A549 (cell line): ENCODE results near the gene MEST. TPM values are rescaled to one million over a fixed set of nuclear protein-coding genes. Genes with fewer than 3 reads are reported as not detected.
"Not testable (repeated sequence)": the region's sequence is repeated elsewhere in the genome, so short reads cannot be mapped to it uniquely, and the experiment has no call there.

ENCODE experiments used
- ATAC-seq, 2 experiments: fragments of 200-7000 bp in 1 of 2; fragments of >200 bp in 1 of 2; cut with Nextera tagmentation in 1 of 2; cut with Tn5 transposase in 1 of 2; 3 replicates each; pipeline versions ENCODE4 v1.8.0 to v1.9.1; 2018 to 2020; ENCODE audit warnings: mild to moderate bottlenecking in 1 of 2, moderate library complexity in 1 of 2
- CTCF ChIA-PET: fragments of 300-600 bp; sonication (Branson Sonifier 250); formaldehyde crosslinking; extraction: SDS; loops from one replicate; lab custom pipeline; 2021; ENCODE audit warnings: antibody characterized with exemption, inconsistent platforms; lab: Yijun Ruan, JAX
- POLR2A ChIA-PET: fragments of 350-600 bp; formaldehyde crosslinking; extraction: SDS; loops from one replicate; lab custom pipeline; 2021; ENCODE audit warnings: antibody characterized with exemption, inconsistent platforms; lab: Yijun Ruan, JAX
- DNase-seq, 2 experiments: peaks; one replicate each; pipeline versions ENCODE4 v3.0.0 to v3.0.0-alpha.2; 2011 to 2016; ENCODE audit warnings: low read depth in 1 of 2, low spot score in 1 of 2
- FAIRE-seq: peaks from 2 replicates; lab custom pipeline; 2011; peaks lifted over from hg19 to GRCh38; lab: Jason Lieb, UNC
- H3K27ac ChIP-seq, 2 experiments: fragments of >200 bp; sonication (Bioruptor Twin); formaldehyde crosslinking; 3 replicates each; pipeline ENCODE4 v1.5.1; 2016 to 2017
- H3K4me1 ChIP-seq: fragments of >200 bp; sonication (Bioruptor Twin); formaldehyde crosslinking; 3 replicates; pipeline ENCODE4 v1.6.1; 2016
- H3K4me2 ChIP-seq: fragments of >200 bp; sonication (Bioruptor Twin); formaldehyde crosslinking; 3 replicates; pipeline ENCODE4 v1.6.1; 2016
- H3K4me3 ChIP-seq: fragments of >200 bp; sonication (Bioruptor Twin); formaldehyde crosslinking; 3 replicates; pipeline ENCODE4 v1.5.1; 2016
- H3K9me3 ChIP-seq: fragments of >200 bp; sonication (Bioruptor Twin); formaldehyde crosslinking; 3 replicates; pipeline ENCODE4 v1.6.1; 2016
- CBX2 ChIP-seq: fragments of 200-600 bp; sonication (generic); IDR thresholded peaks from 2 replicates; pipeline ENCODE4 v1.6.1; 2016; ENCODE audit warnings: low read depth, mild to moderate bottlenecking, borderline replicate concordance
- CBX8 ChIP-seq: fragments of 200-600 bp; sonication (generic); IDR thresholded peaks from 2 replicates; pipeline ENCODE4 v1.6.1; 2016
- EHMT2 ChIP-seq: fragments of 200-600 bp; sonication (generic); IDR thresholded peaks from 2 replicates; pipeline ENCODE4 v1.6.1; 2016; ENCODE audit warnings: antibody characterized with exemption, low read depth, mild to moderate bottlenecking, moderate library complexity
- FOXS1 ChIP-seq: fragments of 250-450 bp; sonication (Bioruptor Pico); IDR thresholded peaks from 2 replicates; pipeline ENCODE4 v1.5.0; 2020; ENCODE audit warnings: mild to moderate bottlenecking, moderate library complexity
- HDAC2 ChIP-seq: fragments of 200-600 bp; sonication (generic); IDR thresholded peaks from 2 replicates; pipeline ENCODE4 v1.6.1; 2016
- HOXA7 ChIP-seq: fragments of 250-450 bp; sonication (Bioruptor Pico); IDR thresholded peaks from 2 replicates; pipeline ENCODE4 v1.5.0; 2020; ENCODE audit warnings: mild to moderate bottlenecking, moderate library complexity
- HOXB5 ChIP-seq: fragments of 250-450 bp; sonication (Bioruptor Pico); IDR thresholded peaks from 2 replicates; pipeline ENCODE4 v1.5.0; 2020; ENCODE audit warnings: mild to moderate bottlenecking, moderate library complexity
- JUNB ChIP-seq: fragments of >200 bp; sonication (Bioruptor Twin); formaldehyde crosslinking; IDR thresholded peaks from 2 replicates; pipeline ENCODE4 v1.6.1; 2016
- MAFK ChIP-seq: fragments of 450-650 bp; IDR thresholded peaks from 2 replicates; pipeline ENCODE4 v1.6.1; 2014; ENCODE audit not compliant: partially characterized antibody
- NPAS2 ChIP-seq: fragments of 250-450 bp; sonication (Bioruptor Pico); IDR thresholded peaks from 2 replicates; pipeline ENCODE4 v1.8.0; 2022; ENCODE audit warnings: mild to moderate bottlenecking, moderate library complexity, borderline replicate concordance
- POLR2AphosphoS2 ChIP-seq: conservative IDR thresholded peaks from 2 replicates; pipeline ENCODE4 v1.6.1; 2012; ENCODE audit warnings: low read length, improper control_type of control experiment, inconsistent platforms
- RCOR1 ChIP-seq: fragments of 150-350 bp; IDR thresholded peaks from 2 replicates; pipeline ENCODE4 v1.6.1; 2014; ENCODE audit warnings: antibody characterized with exemption, low read length, low read depth
- RFX5 ChIP-seq: fragments of 450-650 bp; IDR thresholded peaks from 2 replicates; pipeline ENCODE4 v1.7.1; 2014; ENCODE audit warnings: antibody characterized with exemption, mild to moderate bottlenecking, moderate library complexity
- SREBF2 ChIP-seq: fragments of 450-650 bp; IDR thresholded peaks from 2 replicates; pipeline ENCODE4 v1.6.1; 2014; ENCODE audit warnings: mild to moderate bottlenecking, moderate library complexity
- TFCP2L1 ChIP-seq: fragments of 250-450 bp; sonication (Bioruptor Pico); IDR thresholded peaks from 2 replicates; pipeline ENCODE4 v1.5.0; 2021; ENCODE audit warnings: mild to moderate bottlenecking
- ZNF302 ChIP-seq: fragments of 250-450 bp; sonication (Bioruptor Pico); IDR thresholded peaks from 2 replicates; pipeline ENCODE4 v1.9.0; 2021; ENCODE audit warnings: inconsistent platforms, mild to moderate bottlenecking, moderate library complexity
- ZSCAN20 ChIP-seq: fragments of 250-450 bp; sonication (Bioruptor Pico); IDR thresholded peaks from 2 replicates; pipeline ENCODE4 v1.8.0; 2022; ENCODE audit warnings: mild to moderate bottlenecking, moderate library complexity
- WGBS: methylation state at CpG from one replicate; pipeline ENCODE4 v1.1.6; 2017; ENCODE audit errors: missing lambda C conversion rate; 5-methylcytosine and 5-hydroxymethylcytosine counted together
- polyA plus RNA-seq, 4 experiments: library from polyadenylated mRNA; depleted of rRNA in 3 of 4; stranded (reverse); fragments of >200 nt; fragmentation: RNase III in 1 of 4; extraction: RNeasy Plus Mini Kit Qiagen cat#74134 plus additional on column Dnase treatment in 1 of 4; gene quantifications; 2 replicates in 3 of 4; 3 replicates in 1 of 4; pipeline ENCODE4 v1.2.3, GENCODE V29; 2011 to 2017
- TF ChIP-seq, protein P1 (sequence below): fragments of >200 bp; sonication (Bioruptor Twin); formaldehyde crosslinking; IDR thresholded peaks from 3 replicates; pipeline ENCODE4 v1.5.1; 2016
- TF ChIP-seq, protein P2 (sequence below): fragments of >200 bp; sonication (Bioruptor Twin); formaldehyde crosslinking; IDR thresholded peaks from 3 replicates; pipeline ENCODE4 v1.6.1; 2016
- TF ChIP-seq, protein P3 (sequence below): fragments of 450-650 bp; IDR thresholded peaks from 2 replicates; pipeline ENCODE4 v1.6.1; 2014; ENCODE audit warnings: antibody characterized with exemption

The MEST gene
- polyA plus RNA-seq, 2 of the 4 experiments (the other 2 are of a cell fraction): 31.2 to 85.1 TPM

DNA sequence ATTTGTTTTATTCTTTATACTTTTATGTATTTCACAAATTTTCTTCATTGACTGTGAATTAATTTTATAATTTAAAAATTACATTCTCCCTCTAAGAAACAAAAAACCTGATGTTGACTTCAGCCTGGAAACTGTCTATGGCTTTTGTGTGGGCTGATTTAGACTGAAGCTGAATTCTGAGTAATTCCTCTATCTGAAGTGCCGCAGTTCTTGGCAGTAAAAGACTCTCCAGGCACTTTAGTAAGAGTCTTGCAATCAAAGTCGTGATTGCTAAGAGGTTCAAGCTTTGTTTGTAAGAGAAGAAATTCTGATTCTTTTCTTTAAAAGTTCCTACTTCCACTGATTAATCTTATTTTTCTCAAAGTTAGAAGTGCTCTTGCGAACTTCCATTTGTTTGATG lies 47.7 kb upstream of the MEST start:
- H3K4me1 ChIP-seq: peaks cover 6% of the 10 kb centered on the region; the same call in 1 of the 3 replicates
- DNase-seq (no peak), FAIRE-seq (no peak)
- CTCF ChIA-PET: no interaction called here
- no peak overlapping the region for H3K27ac ChIP-seq
- no peak overlapping the region for H3K4me2 ChIP-seq
- H3K4me3 ChIP-seq: no peak overlapping the region
- TF ChIP-seq HOXB5 (no peak), FOXS1 (CRISPR knock-in tag) (no peak)
- TF ChIP-seq, all 56 proteins: peak for 0
- POLR2A ChIA-PET: no interaction called here
- no peak for ATAC-seq
- 64% methylated on average over 3 of the region's 3 CpGs for WGBS
- H3K9me3 ChIP-seq: peaks cover 14% of the 10 kb centered on the region; the same call in 2 of the 3 replicates

DNA sequence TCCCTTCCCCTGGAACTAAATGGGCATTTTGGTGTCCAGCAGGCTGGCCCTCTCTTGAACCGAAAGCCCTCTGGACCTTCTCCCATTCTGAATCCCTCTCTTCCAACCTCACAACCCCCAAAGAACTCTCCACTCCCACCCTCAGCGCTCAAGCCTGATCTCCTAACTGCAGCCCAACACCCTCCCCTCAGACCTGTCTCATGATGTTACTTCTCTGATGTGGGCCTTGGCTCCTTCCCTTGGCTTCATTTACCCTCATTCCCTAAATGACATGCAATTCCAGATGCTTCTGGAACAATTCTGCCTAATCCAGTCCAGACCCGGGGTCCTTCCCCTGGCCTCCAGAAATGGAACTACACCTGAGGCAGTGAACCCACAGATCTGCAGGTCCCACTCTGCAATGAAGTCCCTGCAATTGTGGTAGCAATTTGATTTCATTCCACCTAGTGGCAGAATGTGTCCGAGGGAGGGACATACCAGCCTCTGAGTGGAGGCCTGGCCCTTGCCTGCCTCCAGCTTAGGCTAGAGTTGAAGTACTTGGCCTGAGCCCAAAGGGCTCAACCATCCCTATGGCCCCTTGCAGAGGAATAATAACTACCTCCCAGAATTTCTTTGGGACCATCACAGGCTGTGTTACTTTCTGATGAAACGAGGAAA lies 47.0 kb upstream of the MEST start:
- ChIA-PET CTCF (no interaction called here), POLR2A (no interaction called here)
- H3K4me3 ChIP-seq: no peak overlapping the region
- no peak overlapping the region for H3K4me2 ChIP-seq
- H3K4me1 ChIP-seq: peaks cover 6% of the 10 kb centered on the region; the same call in 1 of the 3 replicates
- ATAC-seq: no peak
- 78% methylated on average over 5 of the region's 5 CpGs for WGBS
- no peak for FAIRE-seq
- H3K27ac ChIP-seq: no peak overlapping the region
- DNase-seq: peak in 1 of 2 experiments; percentile 14
- peaks cover 14% of the 10 kb centered on the region; the same call in 2 of the 3 replicates for H3K9me3 ChIP-seq
- TF ChIP-seq HOXA7 (CRISPR knock-in tag) (no peak), TFCP2L1 (CRISPR knock-in tag) (no peak), RCOR1 (no peak), ZSCAN20 (CRISPR knock-in tag) (no peak), NPAS2 (no peak)
- TF ChIP-seq, protein P1, sequence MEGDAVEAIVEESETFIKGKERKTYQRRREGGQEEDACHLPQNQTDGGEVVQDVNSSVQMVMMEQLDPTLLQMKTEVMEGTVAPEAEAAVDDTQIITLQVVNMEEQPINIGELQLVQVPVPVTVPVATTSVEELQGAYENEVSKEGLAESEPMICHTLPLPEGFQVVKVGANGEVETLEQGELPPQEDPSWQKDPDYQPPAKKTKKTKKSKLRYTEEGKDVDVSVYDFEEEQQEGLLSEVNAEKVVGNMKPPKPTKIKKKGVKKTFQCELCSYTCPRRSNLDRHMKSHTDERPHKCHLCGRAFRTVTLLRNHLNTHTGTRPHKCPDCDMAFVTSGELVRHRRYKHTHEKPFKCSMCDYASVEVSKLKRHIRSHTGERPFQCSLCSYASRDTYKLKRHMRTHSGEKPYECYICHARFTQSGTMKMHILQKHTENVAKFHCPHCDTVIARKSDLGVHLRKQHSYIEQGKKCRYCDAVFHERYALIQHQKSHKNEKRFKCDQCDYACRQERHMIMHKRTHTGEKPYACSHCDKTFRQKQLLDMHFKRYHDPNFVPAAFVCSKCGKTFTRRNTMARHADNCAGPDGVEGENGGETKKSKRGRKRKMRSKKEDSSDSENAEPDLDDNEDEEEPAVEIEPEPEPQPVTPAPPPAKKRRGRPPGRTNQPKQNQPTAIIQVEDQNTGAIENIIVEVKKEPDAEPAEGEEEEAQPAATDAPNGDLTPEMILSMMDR: no peak
- TF ChIP-seq, all 56 proteins: peak for 0

DNA sequence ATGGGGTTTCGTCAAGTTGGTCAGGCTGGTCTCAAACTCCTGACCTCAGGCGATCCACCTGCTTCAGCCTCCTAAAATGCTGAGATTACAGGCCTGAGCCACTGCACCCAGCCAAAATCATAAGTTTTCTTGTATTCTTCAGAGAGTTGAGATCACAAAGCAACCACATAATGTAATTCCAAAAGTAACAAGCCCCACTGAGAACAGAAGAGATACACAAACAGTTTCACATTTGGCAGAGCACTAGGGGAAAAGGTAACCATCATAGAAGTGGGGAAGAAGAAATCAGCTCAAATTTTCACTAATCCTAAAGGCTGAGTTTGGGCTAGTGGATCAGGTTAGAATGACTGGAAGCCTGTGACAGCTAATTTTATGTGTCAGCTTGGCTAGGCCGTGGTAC lies 45.6 kb upstream of the MEST start:
- peaks cover 6% of the 10 kb centered on the region; the same call in 1 of the 3 replicates for H3K4me1 ChIP-seq
- ATAC-seq (no peak), FAIRE-seq (no peak), DNase-seq (no peak)
- ChIA-PET CTCF (interaction anchor here (0.7 kb wide), 1 partner anchor 128 kb away, joined by 4 read pairs; no protein-coding TSS in a partner anchor), POLR2A (no interaction called here)
- H3K9me3 ChIP-seq: peaks cover 14% of the 10 kb centered on the region; the same call in 2 of the 3 replicates
- TF ChIP-seq, protein P2, sequence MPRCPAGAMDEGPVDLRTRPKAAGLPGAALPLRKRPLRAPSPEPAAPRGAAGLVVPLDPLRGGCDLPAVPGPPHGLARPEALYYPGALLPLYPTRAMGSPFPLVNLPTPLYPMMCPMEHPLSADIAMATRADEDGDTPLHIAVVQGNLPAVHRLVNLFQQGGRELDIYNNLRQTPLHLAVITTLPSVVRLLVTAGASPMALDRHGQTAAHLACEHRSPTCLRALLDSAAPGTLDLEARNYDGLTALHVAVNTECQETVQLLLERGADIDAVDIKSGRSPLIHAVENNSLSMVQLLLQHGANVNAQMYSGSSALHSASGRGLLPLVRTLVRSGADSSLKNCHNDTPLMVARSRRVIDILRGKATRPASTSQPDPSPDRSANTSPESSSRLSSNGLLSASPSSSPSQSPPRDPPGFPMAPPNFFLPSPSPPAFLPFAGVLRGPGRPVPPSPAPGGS: no peak
- TF ChIP-seq POLR2AphosphoS2 (no peak), CBX8 (no peak), TFCP2L1 (CRISPR knock-in tag) (no peak), ZNF302 (CRISPR knock-in tag) (no peak), RFX5 (no peak), HDAC2 (no peak), EHMT2 (no peak), MAFK (no peak), JUNB (no peak), CBX2 (no peak), SREBF2 (no peak), NPAS2 (no peak), FOXS1 (CRISPR knock-in tag) (no peak)
- TF ChIP-seq, protein P1: no peak
- TF ChIP-seq, protein P3, sequence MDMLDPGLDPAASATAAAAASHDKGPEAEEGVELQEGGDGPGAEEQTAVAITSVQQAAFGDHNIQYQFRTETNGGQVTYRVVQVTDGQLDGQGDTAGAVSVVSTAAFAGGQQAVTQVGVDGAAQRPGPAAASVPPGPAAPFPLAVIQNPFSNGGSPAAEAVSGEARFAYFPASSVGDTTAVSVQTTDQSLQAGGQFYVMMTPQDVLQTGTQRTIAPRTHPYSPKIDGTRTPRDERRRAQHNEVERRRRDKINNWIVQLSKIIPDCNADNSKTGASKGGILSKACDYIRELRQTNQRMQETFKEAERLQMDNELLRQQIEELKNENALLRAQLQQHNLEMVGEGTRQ: no peak
- no peak overlapping the region for H3K27ac ChIP-seq
- WGBS: 58% methylated on average over 3 of the region's 3 CpGs
- no peak overlapping the region for H3K4me3 ChIP-seq
- no peak overlapping the region for H3K4me2 ChIP-seq

DNA sequence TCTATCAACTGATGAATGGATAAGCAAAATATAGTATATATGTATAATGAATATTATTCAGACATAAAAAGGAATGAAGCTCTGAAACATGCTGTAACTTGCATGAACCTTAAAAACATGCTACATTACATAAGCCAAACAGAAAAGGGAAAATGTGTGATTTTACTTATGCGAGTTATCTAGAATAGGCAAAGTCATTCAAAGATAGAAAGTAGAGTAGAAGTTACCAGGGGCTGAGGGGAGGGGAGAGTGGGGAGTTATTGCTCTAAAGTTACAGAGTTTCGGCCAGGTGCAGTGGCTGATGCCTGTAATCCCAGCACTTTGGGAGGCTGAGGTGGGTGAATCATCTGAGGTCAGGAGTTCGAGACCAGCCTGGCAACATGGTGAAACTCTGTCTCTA lies 40.5 kb upstream of the MEST start:
- CTCF ChIA-PET, H3K27ac ChIP-seq, H3K4me3 ChIP-seq, POLR2A ChIA-PET, H3K4me2 ChIP-seq, FAIRE-seq, ATAC-seq, DNase-seq, H3K4me1 ChIP-seq: not testable (repeated sequence)
- WGBS: 59% methylated on average over 3 of the region's 3 CpGs
- H3K9me3 ChIP-seq: peaks cover 14% of the 10 kb centered on the region; the same call in 2 of the 3 replicates
